ENCODE measurements around the gene CIC. TPM values are rescaled to one million over a fixed set of nuclear protein-coding genes. Genes with fewer than 3 reads are reported as not detected.

The CIC gene
- polyA plus RNA-seq, 3 donors: 0.62 to 42.2 (median 0.87) TPM

GRCh38 chr19:42285988-42286348, 16.9 kb downstream of the CIC start:
- H3K4me3 ChIP-seq (replicated peaks in 1 of 3; ENCODE audit: low read depth in 2 of 3, low read length in 3 of 3): peak overlapping the region; percentile 50 to 88 (median 54)
- H3K9me3 Mint-ChIP-seq: no peaks in the 10 kb centered on the region
- 5% methylated on average over 3 of the region's 6 CpGs for WGBS (ENCODE audit: insufficient coverage)
- H3K36me3 ChIP-seq (replicated peaks in 1 of 2; ENCODE audit: control insufficient read depth in 1 of 2, insufficient read depth in 2 of 2, low read length in 2 of 2): peaks cover 36 to 39% of the 10 kb centered on the region in 2 donors
- H3K36me3 Mint-ChIP-seq: peaks cover 29 to 40% of the 10 kb centered on the region in 2 donors
- H3K4me3 Mint-ChIP-seq: peak overlapping the region; percentile 93 to 95
- H3K9me3 ChIP-seq (replicated peaks in 1 of 2; ENCODE audit: control insufficient read depth in 1 of 2, insufficient read depth in 1 of 2, low read length in 2 of 2): no peaks in the 10 kb centered on the region
- intact Hi-C loops (cut with micrococcal nuclease): loop anchor here (2.0 to 10.0 kb wide), 4 partner anchors 17 to 151 kb away; partner anchors contain the start of genes PAFAH1B3 (in 1 of the 2), POU2F2 (in 1 of the 2) and PRR19 (in 1 of the 2)
- H3K27ac ChIP-seq (ENCODE audit: low read depth in 1 of 2, low read length in 2 of 2): peak overlapping the region; percentile 74 to 79
- H3K4me1 Mint-ChIP-seq: peaks cover 35% of the 10 kb centered on the region
- H4K20me1 ChIP-seq (ENCODE audit: insufficient read depth, low read length): peaks cover 73% of the 10 kb centered on the region
- H3K27ac Mint-ChIP-seq: peak overlapping the region; percentile 88 to 98 (median 93)
- TF ChIP-seq CTCF (IDR thresholded peaks at IDR 0.05): no peak
- H3K79me2 ChIP-seq (ENCODE audit: insufficient read depth, low read length): peaks cover 45% of the 10 kb centered on the region
- H2AFZ ChIP-seq (ENCODE audit: insufficient read depth, low read depth, low read length, poor library complexity, severe bottlenecking): no peak overlapping the region
- peaks cover 0 to 5% (median 2%) of the 10 kb centered on the region in 3 donors for H3K27me3 Mint-ChIP-seq (ENCODE audit: low read depth in 3 of 3)
- DNase-seq: no peak
- peaks cover 55 to 66% of the 10 kb centered on the region in 2 donors for H3K4me1 ChIP-seq (ENCODE audit: control insufficient read depth in 1 of 2, insufficient read depth in 2 of 2, low read length in 2 of 2)
- peak overlapping the region; percentile 72 for H3K9ac ChIP-seq (ENCODE audit: insufficient read depth, low read length, poor library complexity, severe bottlenecking)
- peak overlapping the region; percentile 90 for H3K4me2 ChIP-seq (replicated peaks; ENCODE audit: extremely low read depth, low read length, poor library complexity, severe bottlenecking)
- H3K27me3 ChIP-seq (ENCODE audit: control insufficient read depth in 2 of 2, insufficient read depth in 2 of 2, low read length in 2 of 2): no peaks in the 10 kb centered on the region

- H3K27me3 ChIP-seq (ENCODE audit: control insufficient read depth in 2 of 2, insufficient read depth in 2 of 2, low read length in 2 of 2): no peaks in the 10 kb centered on the region
- WGBS (ENCODE audit: insufficient coverage): 42% methylated on average over 6 of the region's 13 CpGs
- H3K4me3 ChIP-seq (replicated peaks in 1 of 3; ENCODE audit: low read depth in 2 of 3, low read length in 3 of 3): peak overlapping the region; percentile 50 to 88 (median 54)
- intact Hi-C loops (cut with micrococcal nuclease): loop anchor here (2.0 to 10.0 kb wide), 4 partner anchors 16 to 152 kb away; partner anchors contain the start of genes PAFAH1B3 (in 1 of the 2), POU2F2 (in 1 of the 2) and PRR19 (in 1 of the 2)
- peaks cover 41 to 44% of the 10 kb centered on the region in 2 donors for H3K36me3 ChIP-seq (replicated peaks in 1 of 2; ENCODE audit: control insufficient read depth in 1 of 2, insufficient read depth in 2 of 2, low read length in 2 of 2)
- peak overlapping the region; percentile 74 to 79 for H3K27ac ChIP-seq (ENCODE audit: low read depth in 1 of 2, low read length in 2 of 2)
- H4K20me1 ChIP-seq (ENCODE audit: insufficient read depth, low read length): peaks cover 74% of the 10 kb centered on the region
- Mint-ChIP-seq H3K9me3 (no peaks in the 10 kb centered on the region), H3K4me3 (peak overlapping the region; percentile 93 to 95), H3K27me3 (ENCODE audit: low read depth in 3 of 3) (peaks cover 0 to 5% (median 2%) of the 10 kb centered on the region in 3 donors), H3K36me3 (peaks cover 33 to 45% of the 10 kb centered on the region in 2 donors), H3K4me1 (peaks cover 32% of the 10 kb centered on the region), H3K27ac (peak overlapping the region; percentile 88 to 98 (median 93))
- DNase-seq: peak; percentile 46 to 51 (median 49)
- H3K4me1 ChIP-seq (ENCODE audit: control insufficient read depth in 1 of 2, insufficient read depth in 2 of 2, low read length in 2 of 2): peaks cover 50 to 60% of the 10 kb centered on the region in 2 donors
- H2AFZ ChIP-seq (ENCODE audit: insufficient read depth, low read depth, low read length, poor library complexity, severe bottlenecking): no peak overlapping the region
- H3K9ac ChIP-seq (ENCODE audit: insufficient read depth, low read length, poor library complexity, severe bottlenecking): peak overlapping the region; percentile 72
- TF ChIP-seq CTCF (IDR thresholded peaks at IDR 0.05): no peak
- no peaks in the 10 kb centered on the region for H3K9me3 ChIP-seq (replicated peaks in 1 of 2; ENCODE audit: control insufficient read depth in 1 of 2, insufficient read depth in 1 of 2, low read length in 2 of 2)
- peaks cover 40% of the 10 kb centered on the region for H3K79me2 ChIP-seq (ENCODE audit: insufficient read depth, low read length)
- peak overlapping the region; percentile 90 for H3K4me2 ChIP-seq (replicated peaks; ENCODE audit: extremely low read depth, low read length, poor library complexity, severe bottlenecking)
Observed at GRCh38 chr19:42286349-42287016, 17.4 kb downstream of the CIC start.

Data from CD14-positive monocyte (primary cell).